Activated CD4-positive, alpha-beta T cell treated with anti-CD3 and anti-CD28 coated beads, Interleukin-2, amount 10 ng/mL, durations not matched to agents 7 days and 5 days (primary cell): ENCODE results near the gene APOBEC3C. TPM values are rescaled to one million over a fixed set of nuclear protein-coding genes. Genes with fewer than 3 reads are reported as not detected.
"Not testable (repeated sequence)": the region's sequence is repeated elsewhere in the genome, so short reads cannot be mapped to it uniquely, and the experiment has no call there.

Experiments used
- CTCF ChIA-PET: fragments of 350-600 bp; sonication (Branson Sonifier 250); formaldehyde crosslinking; loops from one replicate; lab custom pipeline; 2021; ENCODE audit warnings: antibody characterized with exemption; lab: Charles Lee
- POLR2A ChIA-PET: fragments of 350-600 bp; sonication (Branson Sonifier 250); formaldehyde crosslinking; loops from one replicate; lab custom pipeline; 2021; ENCODE audit warnings: antibody characterized with exemption; lab: Charles Lee
- DNase-seq: peaks from one replicate; pipeline ENCODE4 v3.0.0-alpha.2; 2020
- H3K27ac Mint-ChIP-seq: one replicate; pipeline ENCODE4 v1.8.0; 2021; ENCODE audit warnings: mild to moderate bottlenecking, moderate library complexity, mixed read lengths
- H3K27me3 Mint-ChIP-seq: one replicate; pipeline ENCODE4 v1.8.0; 2021; ENCODE audit warnings: mixed read lengths
- H3K36me3 Mint-ChIP-seq: one replicate; pipeline ENCODE4 v1.8.0; 2021; ENCODE audit warnings: low read depth, mixed read lengths
- H3K4me1 Mint-ChIP-seq: one replicate; pipeline ENCODE4 v1.8.0; 2021; ENCODE audit warnings: mixed read lengths
- H3K4me3 Mint-ChIP-seq: one replicate; pipeline ENCODE4 v1.8.0; 2021; ENCODE audit warnings: mild to moderate bottlenecking, moderate library complexity, mixed read lengths
- H3K9me3 Mint-ChIP-seq: one replicate; pipeline ENCODE4 v1.8.0; 2021; ENCODE audit warnings: mixed read lengths
- total RNA-seq, 2 experiments: library from RNA; stranded (reverse); gene quantifications; one replicate each; pipeline ENCODE4 v1.2.3, GENCODE V29; 2021

APOBEC3C gene
- total RNA-seq, 2 experiments from 2014 or later: 111 to 144 TPM

- H3K27ac Mint-ChIP-seq, POLR2A ChIA-PET, CTCF ChIA-PET, H3K36me3 Mint-ChIP-seq, H3K4me3 Mint-ChIP-seq, H3K9me3 Mint-ChIP-seq, H3K27me3 Mint-ChIP-seq, H3K4me1 Mint-ChIP-seq, DNase-seq: not testable (repeated sequence)
These were observed 49.8 kb downstream of the APOBEC3C start for GRCh38 chr22:39063904-39064303.

GRCh38 chr22:39066442-39067276 lies 52.6 kb downstream of the APOBEC3C start:
- H3K4me1 Mint-ChIP-seq, H3K27ac Mint-ChIP-seq, POLR2A ChIA-PET, CTCF ChIA-PET, H3K9me3 Mint-ChIP-seq, H3K4me3 Mint-ChIP-seq, H3K27me3 Mint-ChIP-seq, DNase-seq, H3K36me3 Mint-ChIP-seq: not testable (repeated sequence)

- Mint-ChIP-seq H3K27ac (no peak overlapping the region), H3K9me3 (no peaks in the 10 kb centered on the region), H3K36me3 (no peaks in the 10 kb centered on the region), H3K4me1 (peaks cover 3% of the 10 kb centered on the region), H3K27me3 (peaks cover 4% of the 10 kb centered on the region), H3K4me3 (no peak overlapping the region)
- DNase-seq: no peak
- CTCF ChIA-PET: no interaction called here
- POLR2A ChIA-PET: no interaction called here
These were observed 54.2 kb downstream of the APOBEC3C start for GRCh38 chr22:39068033-39068785.

Other genes starting within 250 kb of the APOBEC3C start
- 10 to 100 TPM in 1 of 2 experiments, 1 to 10 TPM in 1; 7.9 to 10.2 TPM for gene DNAL4, start 220.1 kb upstream of the APOBEC3C start, total RNA-seq
- 1 to 10 TPM; 1.1 to 1.2 TPM for gene NPTXR, start 170.2 kb upstream of the APOBEC3C start, total RNA-seq
- 10 to 100 TPM; 56.0 to 60.5 TPM for gene CBX6, start 142.0 kb upstream of the APOBEC3C start, total RNA-seq
- gene APOBEC3A, start 56.6 kb upstream of the APOBEC3C start, total RNA-seq: not detected
- gene APOBEC3B, start 31.9 kb upstream of the APOBEC3C start, total RNA-seq: 1 to 10 TPM; 8.7 to 8.8 TPM
- 10 to 100 TPM; 34.7 to 39.7 TPM for gene APOBEC3D, start 6.9 kb downstream of the APOBEC3C start, total RNA-seq
- gene APOBEC3F, start 26.6 kb downstream of the APOBEC3C start, total RNA-seq: 10 to 100 TPM; 27.9 to 33.8 TPM
- gene APOBEC3G, start 63.0 kb downstream of the APOBEC3C start, total RNA-seq: 10 to 100 TPM; 89.6 to 96.4 TPM
- gene APOBEC3H, start 83.0 kb downstream of the APOBEC3C start, total RNA-seq: 10 to 100 TPM; 46.0 to 54.3 TPM
- 10 to 100 TPM; 14.9 to 16.0 TPM for gene CBX7, start 138.4 kb downstream of the APOBEC3C start, total RNA-seq
- 1 to 10 TPM in 1 of 2 experiments, under 1 TPM in 1; 0.89 to 1.1 TPM for gene PDGFB, start 230.7 kb downstream of the APOBEC3C start, total RNA-seq